GM19467 (cell line): Measurements from ENCODE around the gene ERC1.

Experiments
- ATAC-seq: cut with Tn5 transposase; IDR thresholded peaks from one replicate; pipeline ENCODE4 v1.9.1; 2021; ENCODE audit warnings: mild to moderate bottlenecking, moderate library complexity; ENCODE audit not compliant: unreplicated experiment

Gene ERC1

GRCh38 chr12:1375323-1375722 is 384.3 kb downstream of the ERC1 start:
- no peak for ATAC-seq

DNA sequence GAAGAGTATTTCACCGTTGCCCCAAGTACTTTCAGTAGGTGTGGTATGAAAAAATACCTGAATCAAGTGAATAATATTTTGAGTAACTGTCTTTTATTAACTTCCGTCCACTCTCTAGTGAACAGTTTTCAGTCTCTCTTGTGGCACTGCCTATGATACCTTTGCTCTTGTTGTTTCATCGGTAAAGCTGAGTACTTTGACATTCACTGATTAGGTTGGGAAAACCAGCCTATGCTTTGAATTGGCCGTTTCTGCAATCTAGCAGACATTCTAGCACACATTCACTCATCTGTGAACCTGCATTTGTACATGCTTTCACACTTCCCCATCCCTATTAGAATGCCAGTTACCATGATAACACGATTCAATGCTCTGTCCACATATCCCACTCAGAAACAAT is 386.1 kb downstream of the ERC1 start:
- no peak for ATAC-seq

GRCh38 chr12:1377681-1378080 is 386.7 kb downstream of the ERC1 start:
- no peak for ATAC-seq

- ATAC-seq, result no peak
Observed at GRCh38 chr12:1380171-1380851, 389.3 kb downstream of the ERC1 start.

DNA sequence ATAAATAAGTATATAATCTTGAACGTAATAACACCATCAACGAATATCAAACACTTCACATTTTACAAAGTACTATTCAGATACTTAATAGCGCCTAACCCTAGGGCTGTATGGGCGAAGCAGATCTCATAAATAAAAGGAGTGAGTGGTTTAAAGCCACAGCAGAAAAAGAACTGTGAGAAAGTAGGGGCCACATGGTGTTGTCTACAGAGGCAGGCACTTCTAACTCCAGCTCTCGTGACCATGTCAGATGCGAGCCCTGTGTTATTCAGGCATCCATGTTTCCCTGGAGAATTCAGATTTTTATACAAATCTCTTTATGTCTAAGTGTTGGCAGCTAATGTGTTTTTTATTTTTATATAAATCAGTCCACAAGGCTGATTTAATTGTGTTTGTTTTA is 391.1 kb downstream of the ERC1 start:
- no peak for ATAC-seq

DNA sequence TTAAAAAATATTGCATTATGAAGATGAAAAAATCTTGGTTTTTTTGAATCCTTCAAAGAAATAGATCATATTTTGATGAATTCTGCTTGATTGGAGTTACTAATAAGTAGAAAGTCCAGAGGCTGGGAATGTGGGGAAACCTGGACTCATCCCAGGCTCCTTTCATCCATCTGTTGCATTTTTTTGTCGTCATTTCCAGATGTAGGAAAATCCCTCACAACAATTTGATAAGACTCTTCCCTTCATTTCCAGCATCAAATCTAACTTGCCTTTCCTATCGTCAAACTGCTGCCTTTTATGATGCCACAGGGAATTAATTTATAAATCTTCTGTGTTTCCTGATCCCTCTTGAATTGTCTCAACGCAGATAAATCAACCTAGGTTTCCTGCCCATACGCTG is 391.8 kb downstream of the ERC1 start:
- ATAC-seq, result no peak

DNA sequence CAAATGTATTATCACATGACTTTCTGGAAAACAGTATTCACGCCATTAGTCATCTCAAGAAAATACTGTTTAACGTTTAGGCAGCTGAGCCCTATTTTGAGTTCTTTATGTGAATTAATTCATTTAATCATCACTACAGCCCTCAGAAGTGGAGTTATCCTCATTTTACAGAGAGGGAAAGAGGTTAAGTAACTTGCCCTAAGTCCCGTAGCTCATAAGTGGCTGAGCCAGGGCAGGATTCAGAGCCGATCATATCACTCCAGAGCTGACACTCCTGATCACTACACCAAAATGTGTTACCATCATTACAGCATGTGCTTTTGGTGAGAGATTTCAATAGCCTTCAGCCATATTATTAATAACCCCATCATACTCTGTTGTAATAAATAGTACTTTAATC is 392.7 kb downstream of the ERC1 start:
- ATAC-seq, result no peak

DNA sequence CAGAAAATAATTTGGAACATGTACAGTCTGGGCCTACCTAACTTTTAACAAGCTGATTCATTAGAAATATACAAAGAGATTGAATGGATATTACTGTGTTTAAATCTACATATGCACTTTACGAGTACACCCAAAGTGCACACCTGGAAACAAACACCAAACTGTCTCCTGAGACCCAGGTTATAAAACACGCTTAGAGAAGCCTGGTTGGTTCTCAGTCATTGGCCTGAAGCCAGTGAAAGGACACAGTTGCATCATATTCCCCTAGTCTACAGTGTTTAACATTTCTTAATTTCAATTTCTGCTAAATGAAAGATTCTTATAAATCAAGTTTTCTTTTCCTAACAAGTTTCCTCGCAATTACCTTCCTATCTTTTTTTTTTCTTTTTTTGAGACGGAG is 393.9 kb downstream of the ERC1 start:
- ATAC-seq, result no peak

DNA sequence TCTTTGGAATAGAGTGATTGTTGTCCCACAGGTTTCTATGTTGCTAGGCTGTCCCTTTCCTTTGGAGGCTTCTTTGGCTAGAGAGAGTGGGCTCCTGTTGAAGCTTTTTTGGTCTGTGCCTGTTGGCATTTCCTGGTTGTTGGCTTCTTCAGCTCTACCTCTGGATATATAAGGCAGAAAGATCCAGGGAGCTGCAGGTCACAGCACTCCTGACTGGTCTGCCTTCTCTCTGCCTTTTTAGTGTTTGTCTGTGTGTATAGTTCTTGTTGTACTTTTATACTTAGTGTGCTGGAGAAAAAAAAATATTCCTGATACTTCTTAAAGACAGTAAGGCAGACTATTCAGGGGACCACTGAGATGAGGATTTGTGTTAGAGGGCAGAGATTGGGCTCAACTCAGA is 400.7 kb downstream of the ERC1 start:
- ATAC-seq, result no peak

DNA sequence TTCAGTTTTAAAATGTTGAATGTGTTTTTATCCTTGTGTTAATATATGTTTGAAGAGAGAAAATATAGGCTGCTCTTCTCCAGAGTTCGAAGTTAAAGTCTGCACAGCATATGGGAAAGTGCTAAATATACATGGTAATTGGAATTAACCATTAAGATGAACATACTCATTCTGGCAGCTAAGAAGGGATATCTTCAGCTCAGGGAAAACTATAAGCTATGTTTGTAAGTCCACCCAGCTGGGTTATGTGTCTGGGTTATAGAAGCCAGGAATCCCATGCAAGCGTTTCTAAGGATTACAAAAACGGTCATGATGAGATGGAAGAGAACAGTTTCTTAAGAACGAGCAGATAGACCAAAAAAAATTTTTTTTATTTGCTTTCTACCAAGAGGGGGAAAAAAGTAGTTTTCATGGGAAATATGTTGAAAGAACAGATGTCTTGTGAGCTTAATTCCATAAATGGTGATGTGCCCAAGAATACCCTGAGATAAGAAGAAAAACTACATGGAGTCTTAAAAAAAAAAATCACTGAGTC is 404.5 kb downstream of the ERC1 start:
- no peak for ATAC-seq

GRCh38 chr12:1398673-1399072 is 407.6 kb downstream of the ERC1 start:
- no peak for ATAC-seq

GRCh38 chr12:1401891-1402290 is 410.9 kb downstream of the ERC1 start:
- no peak for ATAC-seq

DNA sequence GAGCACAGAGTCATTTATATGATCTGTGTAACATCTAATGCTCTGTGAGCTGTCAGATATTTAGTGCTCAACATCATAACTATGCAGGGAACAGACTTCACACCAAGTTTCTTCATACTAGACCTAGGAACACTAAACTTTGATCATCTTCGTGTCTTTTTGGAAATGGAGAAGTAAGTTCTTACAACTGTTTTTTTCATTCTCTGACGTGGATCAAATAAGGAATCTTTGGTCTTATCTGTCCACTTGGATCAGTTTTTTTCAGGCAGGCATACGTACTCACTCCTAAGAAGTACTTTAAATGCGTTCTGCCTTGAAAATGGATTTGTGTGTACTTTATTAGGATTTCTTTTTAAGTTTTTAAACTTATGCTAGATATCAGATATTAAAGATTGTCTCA is 412.4 kb downstream of the ERC1 start:
- no peak for ATAC-seq

DNA sequence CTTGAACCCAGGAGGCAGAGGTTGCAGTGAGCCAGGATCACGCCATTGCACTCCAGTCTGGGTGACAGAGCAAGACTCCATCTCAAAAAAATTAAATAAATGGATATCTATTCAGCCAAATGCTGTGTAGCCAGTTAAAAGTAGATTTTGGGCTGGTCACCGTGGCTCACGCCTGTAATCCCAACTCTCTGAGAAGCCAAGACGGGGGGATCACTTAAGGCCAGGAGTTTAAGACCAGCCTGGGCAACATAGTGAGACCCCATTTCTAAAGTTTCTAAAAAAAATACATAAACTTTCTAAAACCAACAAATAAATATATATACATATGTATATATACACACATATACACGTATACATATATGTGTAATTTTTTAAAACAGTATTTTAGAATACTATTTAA is 414.6 kb downstream of the ERC1 start:
- ATAC-seq, result no peak

GRCh38 chr12:1410794-1411193 is 419.8 kb downstream of the ERC1 start:
- no peak for ATAC-seq

DNA sequence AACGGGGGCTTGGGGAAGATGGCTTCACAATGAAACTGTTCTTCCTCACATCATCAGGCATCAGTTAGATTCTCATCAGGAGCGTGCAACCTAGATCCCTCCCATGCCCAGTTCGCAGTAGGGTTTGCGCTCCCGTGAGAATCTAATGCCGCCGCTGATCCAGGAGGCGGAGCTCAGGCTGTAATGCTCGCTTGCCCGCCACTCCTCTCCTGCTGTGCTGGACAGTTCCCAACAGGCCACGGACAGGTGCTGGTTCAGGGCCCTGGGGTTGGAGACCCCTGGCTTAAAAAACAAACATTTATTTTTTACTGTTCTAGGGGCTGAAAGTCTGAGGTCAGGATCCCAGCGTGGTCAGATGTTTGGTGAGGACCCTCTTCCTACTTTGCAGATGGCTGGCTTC is 422.9 kb downstream of the ERC1 start:
- ATAC-seq, result no peak

DNA sequence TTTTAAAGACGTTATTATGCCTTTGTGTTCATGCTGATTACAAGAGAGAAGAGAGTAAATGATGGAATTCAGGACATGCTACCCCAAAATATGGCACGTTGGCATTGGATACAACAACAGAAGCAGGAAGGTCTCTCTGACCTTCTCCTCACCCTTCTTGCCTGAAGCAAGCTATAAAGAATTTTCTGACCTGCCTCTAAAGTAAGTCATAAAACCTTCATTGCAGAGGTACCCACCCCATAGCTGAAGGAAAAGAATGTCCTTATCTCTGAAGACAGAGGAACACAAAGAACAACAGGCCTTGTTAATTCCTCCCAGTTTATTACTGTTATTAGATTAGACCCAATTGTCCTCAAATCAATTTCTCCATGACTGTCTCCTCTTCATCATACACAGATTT is 427.1 kb downstream of the ERC1 start:
- no peak for ATAC-seq

- ATAC-seq, result no peak
Observed at GRCh38 chr12:1419849-1420371, 428.9 kb downstream of the ERC1 start.

DNA sequence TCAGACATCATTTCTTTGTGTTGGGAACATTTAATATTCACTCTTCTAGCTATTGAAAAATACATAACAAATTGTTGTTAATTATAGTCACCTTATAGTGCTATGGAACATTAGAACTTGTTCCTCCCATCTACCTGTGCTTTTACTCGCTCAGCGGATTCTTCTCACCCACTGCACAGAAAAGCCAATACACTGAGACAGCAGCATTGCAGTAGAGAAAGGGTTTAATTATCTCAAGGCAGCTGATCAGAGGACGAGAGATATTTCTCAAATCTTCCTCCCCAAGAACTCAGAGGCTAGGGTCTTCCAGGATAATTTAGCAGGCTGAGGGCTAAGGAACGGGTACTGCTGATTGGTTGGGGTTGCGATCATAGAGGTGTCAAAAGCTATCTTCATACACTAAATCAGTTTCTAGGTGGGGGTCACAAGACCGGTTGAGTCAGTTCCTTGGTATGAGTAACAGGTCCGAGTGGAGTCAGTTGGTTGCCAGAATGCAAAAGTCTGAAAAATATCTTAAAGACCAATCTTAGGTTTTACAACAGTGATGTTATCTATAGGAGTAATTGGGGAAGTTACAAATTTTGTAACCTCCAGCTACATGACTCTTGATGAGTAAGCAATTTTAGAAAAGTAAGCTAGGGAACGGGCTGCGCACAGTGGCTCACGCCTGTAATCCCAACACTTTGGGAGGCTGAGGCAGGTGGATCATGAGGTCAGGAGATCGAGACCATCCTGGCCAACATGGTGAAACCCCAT is 430.2 kb downstream of the ERC1 start:
- ATAC-seq, result no peak

DNA sequence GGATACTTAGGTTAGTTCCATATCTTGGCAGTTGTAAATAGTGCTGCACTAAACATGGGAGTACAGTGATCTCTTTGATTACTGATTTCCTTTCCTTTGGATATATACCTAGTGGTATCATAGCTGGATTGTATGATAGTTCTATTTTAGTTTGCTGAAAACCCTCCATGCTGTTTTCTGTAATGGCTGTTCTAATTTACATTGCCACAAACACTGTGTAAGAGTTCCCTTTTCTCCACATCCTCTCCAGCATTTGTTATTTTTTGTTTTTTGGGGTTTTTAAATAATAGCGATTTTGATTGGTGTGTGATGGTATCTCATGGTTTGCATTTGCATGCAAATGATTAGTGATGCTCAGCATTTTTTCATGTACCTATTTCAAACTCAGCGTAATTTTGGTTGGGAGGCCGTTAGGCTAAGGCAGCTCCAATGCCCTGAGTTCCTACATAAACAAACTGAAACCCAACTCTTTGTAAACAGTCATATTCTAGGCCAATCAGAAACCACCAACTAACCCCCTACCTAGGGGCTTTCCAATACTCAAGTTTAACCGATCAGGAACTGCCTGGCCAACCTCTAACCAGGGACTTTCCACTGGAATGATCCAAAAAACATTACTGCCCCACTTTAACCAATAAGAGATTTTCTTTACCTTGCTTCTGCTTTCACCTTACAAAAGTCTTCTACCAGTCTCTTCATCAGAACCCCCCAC is 431.7 kb downstream of the ERC1 start:
- no peak for ATAC-seq

DNA sequence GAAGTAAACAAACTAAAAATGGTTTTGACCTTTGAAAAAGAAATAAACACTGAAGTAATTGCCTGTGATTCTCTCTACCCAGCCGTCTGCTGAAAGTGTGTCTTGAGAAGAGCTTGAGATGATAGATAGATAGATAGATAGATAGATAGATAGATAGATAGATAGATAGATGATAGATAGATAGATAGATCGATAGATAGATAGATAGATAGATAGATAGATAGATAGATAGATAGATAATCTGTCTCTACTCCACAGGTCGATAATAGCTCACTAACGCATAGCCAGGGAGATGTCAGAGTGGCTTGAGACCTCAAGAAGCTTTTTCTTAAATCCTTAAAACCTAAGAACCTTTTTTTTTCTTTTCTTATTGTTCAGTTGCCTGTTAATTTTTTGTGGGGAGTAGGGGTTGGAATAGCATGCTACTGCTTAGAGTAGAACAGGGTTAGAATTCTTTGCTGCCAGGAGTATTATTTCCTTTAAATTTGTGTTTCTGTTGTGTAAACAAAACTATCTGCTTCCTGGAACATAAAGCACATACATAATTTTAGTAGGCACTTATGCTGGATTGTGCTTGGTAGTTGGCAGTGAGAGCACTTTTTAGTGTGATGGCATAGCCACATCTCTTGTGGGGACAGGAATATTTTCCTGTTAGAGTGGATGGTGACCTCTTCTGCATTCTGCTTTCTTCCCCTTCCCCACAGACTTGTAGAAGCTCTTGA is 433.8 kb downstream of the ERC1 start:
- no peak for ATAC-seq
